Heart right ventricle (tissue), 16 donors: Measurements from ENCODE around the gene GGA2. TPM values are rescaled to one million over a fixed set of nuclear protein-coding genes. Genes with fewer than 3 reads are reported as not detected.
A peak's percentile ranks its signal among the peaks of the same experiment; 100 is the strongest.

Experiments used
- ATAC-seq, 8 donors: fragments of 200-7000 bp; cut with Tn5 transposase; one replicate each; pipeline ENCODE4 v1.9.1; 2020; ENCODE audit warnings: mild to moderate bottlenecking in 8 of 8, moderate library complexity in 8 of 8, moderate number of reproducible peaks in 1 of 8
- DNase-seq, 2 donors: peaks; one replicate each; pipeline ENCODE4 v3.0.0-alpha.2; 2020
- H3K27ac ChIP-seq, 10 donors: fragments of 200-600 bp; sonication (generic) in 2 of 10; one replicate each; pipeline versions ENCODE4 v1.5.0 to v1.8.0; 2020 to 2022; ENCODE audit warnings: mild to moderate bottlenecking in 3 of 10
- H3K27me3 ChIP-seq, 7 donors: fragments of 200-600 bp; one replicate each; pipeline ENCODE4 v1.8.0; 2021 to 2022; ENCODE audit warnings: mild to moderate bottlenecking in 2 of 7
- H3K36me3 ChIP-seq, 9 donors: fragments of 200-600 bp; sonication (generic) in 1 of 9; one replicate each; pipeline versions ENCODE4 v1.5.0 to v1.8.0; 2020 to 2022; ENCODE audit warnings: mild to moderate bottlenecking in 2 of 9
- H3K4me1 ChIP-seq, 9 donors: fragments of 200-600 bp; sonication (generic) in 1 of 9; one replicate each; pipeline versions ENCODE4 v1.5.0 to v1.8.0; 2020 to 2022; ENCODE audit warnings: mild to moderate bottlenecking in 4 of 9
- H3K4me3 ChIP-seq, 10 donors: fragments of 200-600 bp; sonication (generic) in 2 of 10; one replicate each; pipeline versions ENCODE4 v1.5.0 to v1.8.0; 2020 to 2022; ENCODE audit warnings: mild to moderate bottlenecking in 7 of 10, moderate library complexity in 2 of 10
- H3K9me3 ChIP-seq, 11 donors: fragments of 200-600 bp in 10 of 11; sonication (generic) in 2 of 11; one replicate each; pipeline versions ENCODE4 v1.5.0 to v1.8.0; 2013 to 2022; ENCODE audit warnings: mild to moderate bottlenecking in 2 of 11, control low read depth in 1 of 11, moderate library complexity in 1 of 11
- WGBS, 2 donors: extraction: QIAGEN DNeasy Blood & Tissue Kit; methylation state at CpG; one replicate each; pipeline ENCODE4 v1.1.7; 2013; ENCODE audit warnings: inconsistent platforms in 1 of 2; 5-methylcytosine and 5-hydroxymethylcytosine counted together
- intact Hi-C, 10 donors: fragments of 100-400 bp; cut with DNase I; formaldehyde crosslinking; loops; one replicate each; pipeline versions ENCODE4 v1.11.1 to v1.14.2; 2022
- polyA plus RNA-seq, 2 donors: library from polyadenylated mRNA; stranded (reverse); fragments of 200-250 nt; gene quantifications; one replicate each; pipeline ENCODE4 v1.2.3, GENCODE V29; 2013
- total RNA-seq, 10 donors: library from RNA; stranded (reverse); fragmentation: NEBNext Ultra II Directional in 3 of 10; extraction: Animal tissue kit (Norgen Biotek cat#: 25700) in 3 of 10; gene quantifications; one replicate each; pipeline versions ENCODE4 v1.2.1 to v1.2.4, GENCODE V29; 2021 to 2023
- TF ChIP-seq, protein P1 (sequence below), 9 donors: fragments of 200-600 bp; sonication (generic) in 2 of 9; IDR thresholded peaks; one replicate each; pipeline versions ENCODE4 v1.5.0 to v1.8.0; 2021 to 2022; ENCODE audit warnings: antibody characterized with exemption in 9 of 9, mild to moderate bottlenecking in 5 of 9, moderate library complexity in 1 of 9
- donor health status: Arrhythmogenic right ventricular cardiomyopathy.
- donor health status: ischemic (EF 13 %, LVEDD 7.1; RV severe dilation, severe dysfunction).
- donor health status: healthy with polysubstance abuse.
- donor health status: DM: no; HTN: yes; CAD: no.
- donor health status: DM: no; HTN: no; CAD: no.
- donor health status: ischemic (EF 25% LVEDD 6.9; RV normal size, moderate dysfunction).
- donor health status: ischemic (EF 25% LVEDD 5.7; RV mildly dilated, moderate dysfunction).
- donor health status: healthy.
- donor health status: DM: yes; HTN: yes; CAD: no.
- donor health status: Ischemic cardiomyopathy.
- donor health status: ischemic (EF 35%, LVEDD 5.7; RV mildly dilated, moderate dysfunction).
- donor health status: nonischemic (EF 11% LVEDD 7.7; RV severe dilation, severe dysfunction).
- donor health status: DM: yes; HTN: yes; CAD: no.
- donor health status: PGD.
- donor health status: ischemic (EF 29% LVEDD 5.4; RV normal size, mild dysfunction).
- donor health status: nonischemic (EF 23%, LVEDD 6.1; RV moderate dilation, normal function).

Gene GGA2
- total and polyA plus RNA-seq, 12 donors, result 12.2 to 52.9 (median 38.6) TPM

GRCh38 chr16:23436951-23437350 is 73.3 kb downstream of the GGA2 start:
- TF ChIP-seq, protein P1, sequence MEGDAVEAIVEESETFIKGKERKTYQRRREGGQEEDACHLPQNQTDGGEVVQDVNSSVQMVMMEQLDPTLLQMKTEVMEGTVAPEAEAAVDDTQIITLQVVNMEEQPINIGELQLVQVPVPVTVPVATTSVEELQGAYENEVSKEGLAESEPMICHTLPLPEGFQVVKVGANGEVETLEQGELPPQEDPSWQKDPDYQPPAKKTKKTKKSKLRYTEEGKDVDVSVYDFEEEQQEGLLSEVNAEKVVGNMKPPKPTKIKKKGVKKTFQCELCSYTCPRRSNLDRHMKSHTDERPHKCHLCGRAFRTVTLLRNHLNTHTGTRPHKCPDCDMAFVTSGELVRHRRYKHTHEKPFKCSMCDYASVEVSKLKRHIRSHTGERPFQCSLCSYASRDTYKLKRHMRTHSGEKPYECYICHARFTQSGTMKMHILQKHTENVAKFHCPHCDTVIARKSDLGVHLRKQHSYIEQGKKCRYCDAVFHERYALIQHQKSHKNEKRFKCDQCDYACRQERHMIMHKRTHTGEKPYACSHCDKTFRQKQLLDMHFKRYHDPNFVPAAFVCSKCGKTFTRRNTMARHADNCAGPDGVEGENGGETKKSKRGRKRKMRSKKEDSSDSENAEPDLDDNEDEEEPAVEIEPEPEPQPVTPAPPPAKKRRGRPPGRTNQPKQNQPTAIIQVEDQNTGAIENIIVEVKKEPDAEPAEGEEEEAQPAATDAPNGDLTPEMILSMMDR (IDR thresholded peaks at IDR 0.05), result no peak
- peaks cover 0 to 96% (median 27%) of the 10 kb centered on the region in 9 donors for H3K36me3 ChIP-seq
- intact Hi-C loops, result loop anchor here in 3 of 10 donors (10.0 kb wide), 3 partner anchors 352 to 542 kb away; no protein-coding TSS in a partner anchor
- no peaks in the 10 kb centered on the region for H3K9me3 ChIP-seq
- no peaks in the 10 kb centered on the region for H3K27me3 ChIP-seq
- WGBS, 2 donors, result 96 to 98% methylated on average over 4 of the region's 4 CpGs
- H3K27ac ChIP-seq, result no peak overlapping the region
- no peak overlapping the region for H3K4me3 ChIP-seq
- peaks cover 0 to 16% (median 0%) of the 10 kb centered on the region in 9 donors for H3K4me1 ChIP-seq
- ATAC-seq (no peak), DNase-seq (no peak)

GRCh38 chr16:23435500-23435899 is 74.8 kb downstream of the GGA2 start:
- Histone ChIP-seq H3K4me1 (peaks cover 0 to 16% (median 0%) of the 10 kb centered on the region in 9 donors), H3K36me3 (peaks cover 0 to 96% (median 27%) of the 10 kb centered on the region in 9 donors), H3K27me3 (no peaks in the 10 kb centered on the region), H3K9me3 (no peaks in the 10 kb centered on the region), H3K27ac (peak overlapping the region in 1 of 10 donors; percentile 27), H3K4me3 (no peak overlapping the region)
- intact Hi-C loops, result loop anchor here in 6 of 10 donors (1.0 to 10.0 kb wide), 6 partner anchors 253 to 541 kb away; partner anchors contain the start of gene SCNN1G (in 4 of the 6)
- DNase-seq (peak; percentile 28 to 41), ATAC-seq (peak; percentile 55 to 77 (median 69))
- TF ChIP-seq, protein P1 (IDR thresholded peaks at IDR 0.05), result peak; percentile 61 to 87 (median 76)
- WGBS, 2 donors, result 62 to 64% methylated on average over 6 of the region's 6 CpGs

DNA sequence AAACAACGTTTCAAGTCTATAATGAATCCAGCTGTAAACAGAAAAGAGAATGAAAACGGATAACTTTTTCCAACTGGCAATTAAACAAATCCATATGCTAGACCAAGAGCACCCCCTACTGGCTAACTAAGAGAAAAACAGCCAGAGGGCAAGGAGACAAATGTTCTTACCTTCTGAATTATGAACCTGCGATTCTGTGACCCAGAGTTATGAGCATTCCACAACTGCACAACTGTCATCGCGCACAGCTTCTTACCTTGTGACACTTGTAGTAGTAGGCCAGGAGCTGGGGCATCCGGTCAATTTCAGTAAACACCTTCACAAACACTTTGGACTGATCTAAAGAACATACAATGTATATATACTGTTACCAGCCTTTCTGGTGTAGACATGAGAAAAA is 75.9 kb downstream of the GGA2 start:
- intact Hi-C loops, result loop anchor here in 9 of 10 donors (1.0 to 10.0 kb wide), 10 partner anchors 252 to 540 kb away; partner anchors contain the start of gene SCNN1G (in 7 of the 9)
- H3K27ac ChIP-seq, result no peak overlapping the region
- peaks cover 0 to 96% (median 35%) of the 10 kb centered on the region in 9 donors for H3K36me3 ChIP-seq
- DNase-seq (peak in 1 of 2 donors; percentile 31), ATAC-seq (peak in 4 of 8 donors; percentile 39 to 73 (median 64))
- H3K27me3 ChIP-seq, result no peaks in the 10 kb centered on the region
- no peaks in the 10 kb centered on the region for H3K9me3 ChIP-seq
- H3K4me3 ChIP-seq, result no peak overlapping the region
- TF ChIP-seq, protein P1 (IDR thresholded peaks at IDR 0.05), result peak; percentile 77 to 92 (median 84)
- H3K4me1 ChIP-seq, result peaks cover 0 to 16% (median 0%) of the 10 kb centered on the region in 9 donors
- WGBS, 2 donors, result 22 to 31% methylated on average over 6 of the region's 6 CpGs

DNA sequence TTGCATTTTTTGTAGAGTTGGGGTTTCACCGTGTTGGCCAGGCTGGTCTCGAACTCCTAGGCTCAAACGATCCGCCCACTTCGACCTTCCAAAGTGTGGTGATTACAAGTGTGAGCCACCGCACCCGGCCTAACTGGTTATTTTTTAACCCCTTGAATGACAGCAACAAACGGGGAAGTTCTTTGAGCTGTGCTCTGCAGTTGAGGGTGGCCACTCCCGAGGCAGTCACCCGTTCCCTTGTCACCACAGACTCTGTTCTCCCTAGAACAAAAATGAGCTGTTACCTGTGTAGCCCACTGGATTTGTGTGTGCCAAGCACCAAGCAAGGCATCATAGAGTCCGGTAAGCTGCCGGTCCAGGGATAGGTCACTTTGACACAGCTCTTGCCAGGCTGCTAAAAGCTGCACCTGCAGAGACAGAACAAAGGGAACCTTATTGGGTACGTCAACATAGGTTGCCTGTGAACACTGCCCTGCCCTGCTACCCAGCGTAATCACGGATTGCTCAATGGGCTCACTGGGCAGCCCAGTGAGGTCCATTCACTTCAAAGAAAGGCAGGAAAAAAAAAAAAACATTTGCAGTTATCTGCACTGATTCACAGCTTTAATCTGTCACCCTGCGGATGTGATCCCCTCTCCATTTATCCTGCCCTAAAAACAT is 76.9 kb downstream of the GGA2 start:
- intact Hi-C loops, result loop anchor here in 6 of 10 donors (2.0 to 10.0 kb wide), 7 partner anchors 251 to 539 kb away; partner anchors contain the start of gene SCNN1G (in 2 of the 6)
- 89% methylated on average over 16 of the region's 16 CpGs for WGBS, 2 donors
- peaks cover 0 to 96% (median 37%) of the 10 kb centered on the region in 9 donors for H3K36me3 ChIP-seq
- no peak overlapping the region for H3K27ac ChIP-seq
- peaks cover 0 to 16% (median 0%) of the 10 kb centered on the region in 9 donors for H3K4me1 ChIP-seq
- H3K27me3 ChIP-seq, result no peaks in the 10 kb centered on the region
- ATAC-seq (no peak), DNase-seq (no peak)
- H3K9me3 ChIP-seq, result no peaks in the 10 kb centered on the region
- TF ChIP-seq, protein P1 (IDR thresholded peaks at IDR 0.05), result no peak
- no peak overlapping the region for H3K4me3 ChIP-seq
